LNCAP (cell line): ENCODE measurements around the gene TBC1D2B.

ENCODE experiments used
- TF ChIP-seq, protein P1 (sequence below): fragments of 450-650 bp; IDR thresholded peaks from 2 replicates; pipeline ENCODE4 v1.5.1; 2017; ENCODE audit warnings: mild to moderate bottlenecking

Gene TBC1D2B

GRCh38 chr15:77999486-77999885 is 78.0 kb downstream of the TBC1D2B start:
- TF ChIP-seq, protein P1, sequence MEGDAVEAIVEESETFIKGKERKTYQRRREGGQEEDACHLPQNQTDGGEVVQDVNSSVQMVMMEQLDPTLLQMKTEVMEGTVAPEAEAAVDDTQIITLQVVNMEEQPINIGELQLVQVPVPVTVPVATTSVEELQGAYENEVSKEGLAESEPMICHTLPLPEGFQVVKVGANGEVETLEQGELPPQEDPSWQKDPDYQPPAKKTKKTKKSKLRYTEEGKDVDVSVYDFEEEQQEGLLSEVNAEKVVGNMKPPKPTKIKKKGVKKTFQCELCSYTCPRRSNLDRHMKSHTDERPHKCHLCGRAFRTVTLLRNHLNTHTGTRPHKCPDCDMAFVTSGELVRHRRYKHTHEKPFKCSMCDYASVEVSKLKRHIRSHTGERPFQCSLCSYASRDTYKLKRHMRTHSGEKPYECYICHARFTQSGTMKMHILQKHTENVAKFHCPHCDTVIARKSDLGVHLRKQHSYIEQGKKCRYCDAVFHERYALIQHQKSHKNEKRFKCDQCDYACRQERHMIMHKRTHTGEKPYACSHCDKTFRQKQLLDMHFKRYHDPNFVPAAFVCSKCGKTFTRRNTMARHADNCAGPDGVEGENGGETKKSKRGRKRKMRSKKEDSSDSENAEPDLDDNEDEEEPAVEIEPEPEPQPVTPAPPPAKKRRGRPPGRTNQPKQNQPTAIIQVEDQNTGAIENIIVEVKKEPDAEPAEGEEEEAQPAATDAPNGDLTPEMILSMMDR = no peak

DNA sequence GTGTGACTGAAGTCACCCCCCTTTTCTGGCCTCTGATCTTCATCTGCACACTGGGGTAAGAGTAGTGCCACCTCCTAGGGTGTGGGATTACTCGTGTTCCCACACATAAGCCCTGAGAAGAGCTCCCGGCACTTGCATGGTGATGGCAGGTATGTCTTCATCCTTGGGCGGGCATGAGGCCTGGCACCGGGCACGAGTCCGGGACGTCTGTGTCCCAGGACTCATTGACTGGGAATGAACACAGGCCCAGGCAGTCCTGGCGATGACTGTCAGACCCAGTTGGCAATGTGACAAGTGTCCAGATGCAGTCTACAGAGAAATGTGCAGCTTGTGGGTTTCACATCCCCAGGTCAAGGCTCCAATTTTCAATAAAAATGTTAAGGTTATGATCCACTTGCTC is 78.9 kb downstream of the TBC1D2B start:
- TF ChIP-seq, protein P1 = no peak

GRCh38 chr15:77993374-77993911 is 84.1 kb downstream of the TBC1D2B start:
- TF ChIP-seq, protein P1 = no peak

- TF ChIP-seq, protein P1 = no peak
Measured at GRCh38 chr15:77992356-77993222, 84.9 kb downstream of the TBC1D2B start.

DNA sequence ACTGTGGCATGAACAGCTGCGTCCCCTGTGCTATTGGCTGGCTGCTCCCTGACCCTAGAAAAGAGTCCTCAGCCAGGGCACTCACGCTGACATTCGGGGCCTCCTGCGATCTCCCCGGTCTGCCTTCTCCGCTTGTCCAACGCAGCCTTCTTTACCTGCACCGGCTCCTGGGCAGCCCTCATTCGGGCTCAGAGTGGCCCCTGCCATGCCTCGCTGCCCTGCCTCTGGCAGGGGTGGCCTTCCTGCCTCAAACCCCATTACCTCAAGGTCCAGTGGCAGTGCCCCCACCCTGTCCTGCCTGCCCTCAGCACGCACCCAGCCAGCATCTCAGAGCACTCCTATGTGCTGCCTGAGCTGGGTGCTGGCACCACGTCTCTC is 86.5 kb downstream of the TBC1D2B start:
- TF ChIP-seq, protein P1 = no peak

DNA sequence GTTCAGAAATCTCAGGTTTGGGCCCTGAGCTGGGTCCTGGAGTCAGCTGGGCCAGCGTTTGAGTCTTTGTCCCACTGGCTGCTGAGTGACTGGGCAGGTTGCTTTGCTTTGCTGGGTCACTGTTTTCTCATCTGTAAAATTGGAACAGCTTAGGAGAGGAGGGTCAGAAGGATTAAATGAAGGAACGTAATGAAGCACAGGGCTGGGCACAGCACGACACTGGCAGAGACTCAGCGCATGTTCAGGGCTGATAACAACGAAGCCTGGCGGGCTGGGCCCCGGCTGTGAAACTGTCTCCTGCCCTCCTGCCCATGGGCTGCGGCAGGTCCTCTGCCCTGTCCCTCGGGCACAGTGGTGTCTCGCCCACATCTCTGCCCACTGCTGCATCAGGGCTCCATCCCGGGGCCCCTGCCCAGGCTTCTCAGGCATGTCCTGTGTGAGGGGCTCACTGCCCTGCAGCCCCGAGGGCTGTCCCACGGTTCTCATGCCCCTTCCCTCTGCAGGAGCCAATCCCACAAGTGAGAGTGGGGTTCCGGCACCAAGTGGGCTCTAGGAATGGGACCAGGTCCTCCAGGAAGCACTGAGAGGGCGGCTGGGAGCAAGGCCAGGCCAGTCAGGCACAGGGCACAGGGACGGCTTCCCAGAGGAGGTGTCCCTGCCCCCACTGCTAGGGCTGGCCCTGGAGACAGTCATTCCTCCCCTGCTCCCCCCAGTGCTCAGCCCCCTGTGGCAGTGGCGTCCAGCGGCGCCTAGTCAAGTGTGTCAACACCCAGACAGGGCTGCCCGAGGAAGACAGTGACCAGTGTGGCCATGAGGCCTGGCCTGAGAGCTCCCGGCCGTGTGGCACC is 88.0 kb downstream of the TBC1D2B start:
- TF ChIP-seq, protein P1 = no peak
